ENCODE data around the gene TRPC3.

TRPC3 gene

DNA sequence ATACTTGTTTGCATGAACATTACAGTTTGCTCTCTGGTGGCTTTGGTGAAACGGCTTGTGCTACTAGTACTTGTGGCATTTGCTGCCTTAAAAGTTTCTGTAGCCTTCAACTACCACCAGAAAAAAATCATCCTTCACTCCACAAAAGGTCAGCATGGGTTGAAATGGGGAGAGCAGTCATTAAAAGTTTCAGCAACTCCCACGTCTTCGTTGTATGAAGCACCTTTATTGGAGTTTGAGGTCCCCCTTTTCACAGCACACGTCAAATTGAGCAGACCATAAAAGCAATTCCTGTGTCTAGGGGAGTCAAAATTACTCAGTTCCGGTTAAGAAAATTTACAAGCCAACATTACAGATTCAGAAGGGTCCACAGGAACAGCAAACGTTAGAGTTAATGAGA, 105.2 kb downstream of the TRPC3 start:
- Histone ChIP-seq H3K4me2 (ENCODE audit: low read depth, low read length, poor library complexity, severe bottlenecking) (no peak overlapping the region), H3K27ac (ENCODE audit: low read depth, low read length) (no peak overlapping the region), H3F3A (ENCODE audit: insufficient read depth) (no peaks in the 10 kb centered on the region), H3K27me3 (ENCODE audit: low read length) (no peaks in the 10 kb centered on the region), H3K9me2 (replicated peaks; ENCODE audit: insufficient read depth, low read length) (no peaks in the 10 kb centered on the region), H3K9me3 (ENCODE audit: insufficient read depth, low read length) (no peaks in the 10 kb centered on the region), H3K79me2 (ENCODE audit: insufficient read depth, low read length) (no peaks in the 10 kb centered on the region), H3K36me3 (ENCODE audit: low read length) (no peaks in the 10 kb centered on the region), H3K4me3 (ENCODE audit: insufficient read depth, low read length, poor library complexity, severe bottlenecking) (no peak overlapping the region), H2AFZ (ENCODE audit: low read depth, low read length, severe bottlenecking) (no peak overlapping the region), H3K9ac (ENCODE audit: low read length) (no peak overlapping the region), H4K20me1 (ENCODE audit: low read depth, low read length) (no peaks in the 10 kb centered on the region)
- TF ChIP-seq, protein P1, sequence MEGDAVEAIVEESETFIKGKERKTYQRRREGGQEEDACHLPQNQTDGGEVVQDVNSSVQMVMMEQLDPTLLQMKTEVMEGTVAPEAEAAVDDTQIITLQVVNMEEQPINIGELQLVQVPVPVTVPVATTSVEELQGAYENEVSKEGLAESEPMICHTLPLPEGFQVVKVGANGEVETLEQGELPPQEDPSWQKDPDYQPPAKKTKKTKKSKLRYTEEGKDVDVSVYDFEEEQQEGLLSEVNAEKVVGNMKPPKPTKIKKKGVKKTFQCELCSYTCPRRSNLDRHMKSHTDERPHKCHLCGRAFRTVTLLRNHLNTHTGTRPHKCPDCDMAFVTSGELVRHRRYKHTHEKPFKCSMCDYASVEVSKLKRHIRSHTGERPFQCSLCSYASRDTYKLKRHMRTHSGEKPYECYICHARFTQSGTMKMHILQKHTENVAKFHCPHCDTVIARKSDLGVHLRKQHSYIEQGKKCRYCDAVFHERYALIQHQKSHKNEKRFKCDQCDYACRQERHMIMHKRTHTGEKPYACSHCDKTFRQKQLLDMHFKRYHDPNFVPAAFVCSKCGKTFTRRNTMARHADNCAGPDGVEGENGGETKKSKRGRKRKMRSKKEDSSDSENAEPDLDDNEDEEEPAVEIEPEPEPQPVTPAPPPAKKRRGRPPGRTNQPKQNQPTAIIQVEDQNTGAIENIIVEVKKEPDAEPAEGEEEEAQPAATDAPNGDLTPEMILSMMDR (IDR thresholded peaks at IDR 0.05; ENCODE audit: insufficient read depth, low read length, poor library complexity, severe bottlenecking): no peak
- no peak for TF ChIP-seq EZH2phosphoT487 (conservative IDR thresholded peaks at IDR 0.05; ENCODE audit: low read length)

DNA sequence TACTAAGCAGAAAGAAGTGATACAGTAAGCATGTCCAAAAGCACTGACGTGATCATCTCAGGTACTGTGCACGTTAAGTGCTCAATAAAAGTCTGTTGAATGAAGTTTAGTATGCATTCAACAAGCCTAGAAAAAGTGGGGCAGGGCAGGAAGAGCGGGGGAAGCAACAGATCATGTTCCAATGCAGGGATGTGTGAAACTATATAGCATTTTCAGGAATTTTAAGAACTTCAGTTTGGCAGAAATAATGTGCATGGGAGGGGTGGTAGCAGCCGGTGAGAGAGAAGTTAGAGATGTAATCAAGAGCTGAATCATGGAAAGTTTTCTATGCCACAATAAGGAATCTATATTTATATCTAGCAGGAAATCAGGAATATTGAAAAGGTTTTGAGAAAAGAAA, 109.0 kb downstream of the TRPC3 start:
- TF ChIP-seq, protein P1 (IDR thresholded peaks at IDR 0.05; ENCODE audit: insufficient read depth, low read length, poor library complexity, severe bottlenecking): no peak
- TF ChIP-seq EZH2phosphoT487 (conservative IDR thresholded peaks at IDR 0.05; ENCODE audit: low read length): no peak
- no peaks in the 10 kb centered on the region for H3K79me2 ChIP-seq (ENCODE audit: insufficient read depth, low read length)

DNA sequence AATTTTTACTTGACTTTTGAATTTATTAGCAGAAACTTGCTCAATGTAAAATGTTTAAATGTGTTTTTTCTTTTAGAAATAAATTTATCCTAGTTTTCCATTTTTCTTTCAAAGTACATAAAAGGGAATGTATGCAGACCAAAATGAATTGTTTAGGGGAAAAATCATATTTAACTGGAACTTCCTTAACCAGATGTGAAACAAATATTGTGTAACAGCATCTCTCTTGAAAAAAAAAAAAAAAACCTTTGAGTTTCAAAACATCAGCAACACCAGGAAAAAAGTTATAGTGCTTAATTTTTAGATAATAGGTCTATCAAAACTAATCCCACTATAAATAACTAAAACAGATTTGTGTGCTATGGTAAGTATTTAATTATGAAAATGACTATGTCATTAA, 113.7 kb downstream of the TRPC3 start:
- Histone ChIP-seq H3K36me3 (ENCODE audit: low read length) (no peaks in the 10 kb centered on the region), H3K9me3 (ENCODE audit: insufficient read depth, low read length) (no peaks in the 10 kb centered on the region), H2AFZ (ENCODE audit: low read depth, low read length, severe bottlenecking) (no peak overlapping the region), H3F3A (ENCODE audit: insufficient read depth) (no peaks in the 10 kb centered on the region), H4K20me1 (ENCODE audit: low read depth, low read length) (no peaks in the 10 kb centered on the region), H3K9ac (ENCODE audit: low read length) (no peak overlapping the region), H3K27me3 (ENCODE audit: low read length) (no peaks in the 10 kb centered on the region), H3K4me2 (ENCODE audit: low read depth, low read length, poor library complexity, severe bottlenecking) (no peak overlapping the region), H3K79me2 (ENCODE audit: insufficient read depth, low read length) (no peaks in the 10 kb centered on the region), H3K4me3 (ENCODE audit: insufficient read depth, low read length, poor library complexity, severe bottlenecking) (no peak overlapping the region), H3K9me2 (replicated peaks; ENCODE audit: insufficient read depth, low read length) (no peaks in the 10 kb centered on the region), H3K27ac (ENCODE audit: low read depth, low read length) (no peak overlapping the region)
- no peak for TF ChIP-seq EZH2phosphoT487 (conservative IDR thresholded peaks at IDR 0.05; ENCODE audit: low read length)
- TF ChIP-seq, protein P1 (IDR thresholded peaks at IDR 0.05; ENCODE audit: insufficient read depth, low read length, poor library complexity, severe bottlenecking): no peak

More for the DNA sequence above, 109.0 kb downstream of the TRPC3 start:
- Histone ChIP-seq H3K9me3 (ENCODE audit: insufficient read depth, low read length) (no peaks in the 10 kb centered on the region), H3K36me3 (ENCODE audit: low read length) (no peaks in the 10 kb centered on the region), H3K9ac (ENCODE audit: low read length) (no peak overlapping the region), H3K4me2 (ENCODE audit: low read depth, low read length, poor library complexity, severe bottlenecking) (no peak overlapping the region), H3F3A (ENCODE audit: insufficient read depth) (no peaks in the 10 kb centered on the region), H3K9me2 (replicated peaks; ENCODE audit: insufficient read depth, low read length) (no peaks in the 10 kb centered on the region), H4K20me1 (ENCODE audit: low read depth, low read length) (no peaks in the 10 kb centered on the region), H2AFZ (ENCODE audit: low read depth, low read length, severe bottlenecking) (no peak overlapping the region), H3K4me3 (ENCODE audit: insufficient read depth, low read length, poor library complexity, severe bottlenecking) (no peak overlapping the region), H3K27me3 (ENCODE audit: low read length) (no peaks in the 10 kb centered on the region), H3K27ac (ENCODE audit: low read depth, low read length) (no peak overlapping the region)

Measured in SU-DHL-6 (cell line).